Smooth muscle cell (in vitro differentiated cells): ENCODE measurements around the gene SMYD3. TPM values are rescaled to one million over a fixed set of nuclear protein-coding genes. Genes with fewer than 3 reads are reported as not detected.

ENCODE experiments used
- DNase-seq: peaks from one replicate; lab custom pipeline; 2025; ENCODE audit not compliant: unreplicated experiment; lab: John Stamatoyannopoulos, UW
- H2AFZ ChIP-seq: fragments of 200-600 bp; sonication (generic); 2 replicates; pipeline ENCODE4 v1.6.0; 2016; ENCODE audit warnings: antibody characterized with exemption, low read depth, mild to moderate bottlenecking
- H3F3A ChIP-seq: fragments of 200-600 bp; sonication (generic); 2 replicates; pipeline ENCODE4 v1.6.0; 2017; ENCODE audit warnings: antibody characterized with exemption, low read depth
- H3K27ac ChIP-seq: fragments of 200-600 bp; sonication (generic); 2 replicates; pipeline ENCODE4 v1.5.1; 2016; ENCODE audit warnings: low read depth, mild to moderate bottlenecking
- H3K27me3 ChIP-seq: fragments of 200-600 bp; sonication (generic); 2 replicates; pipeline ENCODE4 v1.6.1; 2016; ENCODE audit warnings: low read depth, mild to moderate bottlenecking
- H3K36me3 ChIP-seq: fragments of 200-600 bp; sonication (generic); 2 replicates; pipeline ENCODE4 v1.5.1; 2016; ENCODE audit warnings: low read depth
- H3K4me1 ChIP-seq: fragments of 200-600 bp; sonication (generic); 2 replicates; pipeline ENCODE4 v1.5.1; 2016; ENCODE audit warnings: low read depth
- H3K4me2 ChIP-seq: fragments of 200-600 bp; sonication (generic); 2 replicates; pipeline ENCODE4 v1.6.0; 2016; ENCODE audit warnings: mild to moderate bottlenecking
- H3K4me3 ChIP-seq: fragments of 200-600 bp; sonication (generic); 2 replicates; pipeline ENCODE4 v1.5.1; 2016; ENCODE audit warnings: mild to moderate bottlenecking
- H3K79me2 ChIP-seq: fragments of 200-600 bp; sonication (generic); 2 replicates; pipeline ENCODE4 v1.6.0; 2016; ENCODE audit warnings: low read depth, mild to moderate bottlenecking
- H3K9ac ChIP-seq: fragments of 200-600 bp; sonication (generic); 2 replicates; pipeline ENCODE4 v1.6.0; 2016; ENCODE audit warnings: low read depth
- H3K9me3 ChIP-seq: fragments of 200-600 bp; sonication (generic); replicated peaks from 2 replicates; pipeline ENCODE4 v1.5.1; 2016; ENCODE audit warnings: low read depth
- H4K20me1 ChIP-seq: fragments of 200-600 bp; sonication (generic); 2 replicates; pipeline ENCODE4 v1.6.0; 2016; ENCODE audit warnings: low read depth
- CTCF ChIP-seq: fragments of 200-600 bp; sonication (generic); IDR thresholded peaks from 2 replicates; pipeline ENCODE4 v1.5.1; 2017; ENCODE audit warnings: borderline replicate concordance, mild to moderate bottlenecking, antibody characterized with exemption; ENCODE audit not compliant: insufficient read depth, poor library complexity, severe bottlenecking
- WGBS: methylation state at CpG from one replicate; pipeline ENCODE4 v1.1.7; 2016; ENCODE audit warnings: low lambda C conversion rate; 5-methylcytosine and 5-hydroxymethylcytosine counted together
- polyA plus RNA-seq: library from polyadenylated mRNA; unstranded; fragments of >200 nt; fragmentation: Nextera tagmentation; extraction: Ambion mirVana; gene quantifications from 2 replicates; pipeline ENCODE4 v1.2.1, GENCODE V29; 2016
- total RNA-seq: library from RNA; depleted of rRNA; stranded (reverse); fragments of >200 nt; gene quantifications from 2 replicates; pipeline ENCODE4 v1.2.3, GENCODE V29; 2014

SMYD3 gene
- total and polyA plus RNA-seq, 2 experiments from 2014 or later: 162 to 301 TPM

GRCh38 chr1:246462986-246463385 lies 44.1 kb downstream of the SMYD3 start:
- no peak for DNase-seq
- no peak overlapping the region for H3K4me3 ChIP-seq
- 77% methylated on average over 2 of the region's 2 CpGs for WGBS
- TF ChIP-seq CTCF: no peak
- peaks cover 6% of the 10 kb centered on the region for H3K79me2 ChIP-seq
- H3K36me3 ChIP-seq: no peaks in the 10 kb centered on the region
- H3K27me3 ChIP-seq: no peaks in the 10 kb centered on the region
- H4K20me1 ChIP-seq: peaks cover 6% of the 10 kb centered on the region
- no peaks in the 10 kb centered on the region for H3K9me3 ChIP-seq
- H3F3A ChIP-seq: no peaks in the 10 kb centered on the region
- H3K9ac ChIP-seq: no peak overlapping the region
- no peak overlapping the region for H3K4me2 ChIP-seq
- no peaks in the 10 kb centered on the region for H3K4me1 ChIP-seq
- no peak overlapping the region for H2AFZ ChIP-seq
- H3K27ac ChIP-seq: no peak overlapping the region

GRCh38 chr1:246460406-246460805 lies 46.7 kb downstream of the SMYD3 start:
- Histone ChIP-seq H3K36me3 (no peaks in the 10 kb centered on the region), H3K79me2 (no peaks in the 10 kb centered on the region), H2AFZ (no peak overlapping the region), H3K9me3 (no peaks in the 10 kb centered on the region), H3K4me2 (no peak overlapping the region), H3K9ac (no peak overlapping the region), H3K27ac (no peak overlapping the region), H3K27me3 (no peaks in the 10 kb centered on the region), H3K4me3 (no peak overlapping the region), H4K20me1 (peaks cover 20% of the 10 kb centered on the region), H3K4me1 (no peaks in the 10 kb centered on the region), H3F3A (no peaks in the 10 kb centered on the region)
- WGBS: 96% methylated on average over 1 of the region's 1 CpG
- no peak for DNase-seq
- TF ChIP-seq CTCF: no peak

GRCh38 chr1:246459221-246459620 lies 47.9 kb downstream of the SMYD3 start:
- DNase-seq: no peak
- WGBS: 93% methylated on average over 14 of the region's 14 CpGs

More at GRCh38 chr1:246459221-246459620, 47.9 kb downstream of the SMYD3 start:
- H3K4me3 ChIP-seq: no peak overlapping the region
- TF ChIP-seq CTCF: no peak
- no peak overlapping the region for H3K4me2 ChIP-seq
- H3K27me3 ChIP-seq: no peaks in the 10 kb centered on the region
- no peaks in the 10 kb centered on the region for H3K9me3 ChIP-seq
- H3F3A ChIP-seq: no peaks in the 10 kb centered on the region
- H3K4me1 ChIP-seq: no peaks in the 10 kb centered on the region
- no peaks in the 10 kb centered on the region for H3K79me2 ChIP-seq
- H3K9ac ChIP-seq: no peak overlapping the region
- H4K20me1 ChIP-seq: peaks cover 20% of the 10 kb centered on the region
- no peaks in the 10 kb centered on the region for H3K36me3 ChIP-seq
- no peak overlapping the region for H2AFZ ChIP-seq
- no peak overlapping the region for H3K27ac ChIP-seq
